ENCODE data around the gene IGSF6. TPM values are rescaled to one million over a fixed set of nuclear protein-coding genes. Genes with fewer than 3 reads are reported as not detected.
A peak's percentile ranks its signal among the peaks of the same experiment; 100 is the strongest.
"Not testable (repeated sequence)": the region's sequence is repeated elsewhere in the genome, so short reads cannot be mapped to it uniquely, and the experiment has no call there.

The IGSF6 gene
- total RNA-seq, 1 donor from 2014 or later, result 0.29 TPM

- Mint-ChIP-seq H3K4me1 (peaks cover 87% of the 10 kb centered on the region), H3K27me3 (no peaks in the 10 kb centered on the region), H3K27ac (no peak overlapping the region), H3K36me3 (ENCODE audit: low read depth) (peaks cover 16% of the 10 kb centered on the region), H3K4me3 (no peak overlapping the region), H3K9me3 (no peaks in the 10 kb centered on the region)
- CTCF ChIA-PET, result interaction anchor here (5.1 kb wide), 1 partner anchor 10 kb away, joined by 98 read pairs; no protein-coding TSS in a partner anchor
- TF ChIP-seq CTCF (IDR thresholded peaks at IDR 0.05), result no peak
- DNase-seq (no peak), ATAC-seq (ENCODE audit: low read depth) (no peak)
- POLR2A ChIA-PET, result interaction anchor here (0.6 kb wide), 1 partner anchor 594 kb away, joined by 8 read pairs; no protein-coding TSS in a partner anchor
- intact Hi-C loops (cut with micrococcal nuclease), result no loop called here
Measured at GRCh38 chr16:21653571-21653970, 1.2 kb upstream of the IGSF6 start.

- POLR2A ChIA-PET, result no interaction called here
- Mint-ChIP-seq H3K27ac (no peak overlapping the region), H3K4me3 (peak overlapping the region; percentile 38)
Measured at GRCh38 chr16:21651515-21651914, 893 bp downstream of the IGSF6 start.

GRCh38 chr16:21650521-21650920 lies 1.9 kb downstream of the IGSF6 start:
- Mint-ChIP-seq H3K36me3 (ENCODE audit: low read depth) (peaks cover 10% of the 10 kb centered on the region), H3K9me3 (no peaks in the 10 kb centered on the region), H3K27ac (peak overlapping the region; percentile 12), H3K27me3 (no peaks in the 10 kb centered on the region), H3K4me1 (peaks cover 88% of the 10 kb centered on the region), H3K4me3 (no peak overlapping the region)
- DNase-seq, result no peak
- TF ChIP-seq CTCF (IDR thresholded peaks at IDR 0.05), result no peak
- ChIA-PET CTCF (no interaction called here), POLR2A (interaction anchor here (0.7 to 0.8 kb wide), 2 partner anchors 11 to 1865 kb away, joined by 3 to 9 read pairs; no protein-coding TSS in a partner anchor)
- ATAC-seq (ENCODE audit: low read depth), result no peak
- intact Hi-C loops (cut with micrococcal nuclease), result no loop called here

More at GRCh38 chr16:21651515-21651914, 893 bp downstream of the IGSF6 start:
- no peaks in the 10 kb centered on the region for H3K9me3 Mint-ChIP-seq
- H3K36me3 Mint-ChIP-seq (ENCODE audit: low read depth), result peaks cover 16% of the 10 kb centered on the region
- peaks cover 87% of the 10 kb centered on the region for H3K4me1 Mint-ChIP-seq
- TF ChIP-seq CTCF (IDR thresholded peaks at IDR 0.05), result no peak
- H3K27me3 Mint-ChIP-seq, result no peaks in the 10 kb centered on the region
- intact Hi-C loops (cut with micrococcal nuclease), result no loop called here
- ATAC-seq (ENCODE audit: low read depth) (no peak), DNase-seq (no peak)
- CTCF ChIA-PET, result no interaction called here

DNA sequence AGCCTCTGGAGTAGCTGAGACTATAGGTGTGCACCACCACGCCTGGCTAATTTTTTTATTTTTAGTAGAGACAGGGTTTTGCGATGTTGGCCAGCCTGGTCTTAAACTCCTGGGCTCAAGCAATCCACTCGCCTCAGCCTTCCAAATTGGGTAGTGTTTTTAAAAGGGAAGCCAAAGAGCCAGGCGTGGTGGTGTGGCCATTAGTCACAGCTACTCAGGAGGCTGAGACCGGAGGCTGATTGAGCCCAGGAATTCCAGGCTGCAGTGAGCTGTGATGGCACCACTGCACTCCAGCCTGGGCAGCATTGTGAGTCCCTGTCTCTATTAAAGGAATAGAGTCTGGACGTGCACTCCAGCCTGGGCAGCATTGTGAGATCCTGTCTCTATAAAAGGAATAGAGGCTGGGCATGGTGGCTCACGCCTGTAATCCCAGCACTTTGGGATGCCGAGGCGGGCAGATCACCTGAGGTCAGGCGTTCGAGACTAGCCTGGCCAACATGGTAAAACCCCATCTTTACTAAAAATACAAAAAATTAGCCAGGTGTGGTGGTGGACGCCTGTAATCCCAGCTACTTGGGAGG lies 2.5 kb downstream of the IGSF6 start:
- H3K36me3 Mint-ChIP-seq (ENCODE audit: low read depth); ATAC-seq (ENCODE audit: low read depth); POLR2A ChIA-PET; DNase-seq; H3K27me3 Mint-ChIP-seq; intact Hi-C loops (cut with micrococcal nuclease); H3K9me3 Mint-ChIP-seq; H3K27ac Mint-ChIP-seq; CTCF ChIA-PET; H3K4me3 Mint-ChIP-seq: not testable (repeated sequence)
- peaks cover 88% of the 10 kb centered on the region for H3K4me1 Mint-ChIP-seq

DNA sequence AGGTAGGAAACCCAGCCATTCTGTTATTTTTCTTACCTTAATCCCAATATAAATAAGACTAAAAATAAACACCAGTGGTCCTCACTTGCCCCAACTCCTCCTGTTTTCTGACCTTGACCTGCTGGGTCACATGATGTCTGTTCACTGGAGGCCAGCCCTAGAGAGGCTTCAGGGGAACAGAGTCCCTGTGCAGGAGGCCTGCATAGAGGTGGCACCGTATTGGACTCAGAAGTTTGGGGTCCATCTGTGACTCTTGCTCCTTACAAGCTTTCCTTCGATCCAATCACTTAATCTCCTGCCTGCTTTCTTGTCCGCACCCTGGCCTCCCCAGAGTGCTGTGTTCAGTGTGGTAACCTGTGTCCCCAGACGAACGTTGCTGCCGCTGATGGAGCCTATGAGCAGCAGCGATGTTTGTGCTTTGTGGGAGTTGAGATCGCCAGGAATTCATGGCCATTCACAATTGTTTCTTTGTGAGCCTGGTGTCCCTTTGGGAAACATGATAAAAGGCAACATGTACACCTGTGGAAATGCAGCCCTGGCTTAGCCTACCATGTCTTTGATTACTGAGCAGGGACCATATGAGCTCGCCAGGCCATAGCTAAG lies 4.7 kb downstream of the IGSF6 start:
- intact Hi-C loops (cut with micrococcal nuclease), result loop anchor here (1.0 kb wide), 2 partner anchors 9 to 650 kb away; partner anchors contain the start of gene POLR3E
- POLR2A ChIA-PET, result interaction anchor here (0.9 to 5.8 kb wide), 2 partner anchors 9 to 49 kb away, joined by 5 to 34 read pairs; no protein-coding TSS in a partner anchor
- H3K4me1 Mint-ChIP-seq, result peaks cover 82% of the 10 kb centered on the region
- DNase-seq, result no peak
- TF ChIP-seq CTCF (IDR thresholded peaks at IDR 0.05), result no peak
- no peaks in the 10 kb centered on the region for H3K36me3 Mint-ChIP-seq (ENCODE audit: low read depth)
- no peaks in the 10 kb centered on the region for H3K27me3 Mint-ChIP-seq
- H3K4me3 Mint-ChIP-seq, result no peak overlapping the region
- no peak for ATAC-seq (ENCODE audit: low read depth)
- H3K9me3 Mint-ChIP-seq, result no peaks in the 10 kb centered on the region
- CTCF ChIA-PET, result interaction anchor here (0.6 to 12.5 kb wide), 2 partner anchors 8 to 61 kb away, joined by 3 to 98 read pairs; no protein-coding TSS in a partner anchor
- peak overlapping the region; percentile 89 for H3K27ac Mint-ChIP-seq

Measured in activated B cell treated with CpG ODN at 0.5 μM for 24 hours (primary cell).